ENCODE results near the gene RPL10. TPM values are rescaled to one million over a fixed set of nuclear protein-coding genes. Genes with fewer than 3 reads are reported as not detected.

RPL10 gene
- total and polyA plus RNA-seq, 9 donors, result 5,887 to 7,222 (median 5,979) TPM

GRCh38 chrX:154351183-154352011, 46.8 kb upstream of the RPL10 start:
- Histone ChIP-seq H3K4me3 (ENCODE audit: low read length) (no peak overlapping the region), H3K4me1 (ENCODE audit: control insufficient read depth, insufficient read depth, low read length) (peaks cover 5% of the 10 kb centered on the region), H3K36me3 (ENCODE audit: control insufficient read depth, insufficient read depth, low read length) (peaks cover 81% of the 10 kb centered on the region), H3K27me3 (ENCODE audit: control insufficient read depth, insufficient read depth, low read length) (no peaks in the 10 kb centered on the region), H3K9me3 (replicated peaks; ENCODE audit: control insufficient read depth, low read depth, low read length) (no peaks in the 10 kb centered on the region), H3K27ac (ENCODE audit: low read length) (no peak overlapping the region)
- WGBS (ENCODE audit: insufficient coverage), result 84% methylated on average over 27 of the region's 30 CpGs
- DNase-seq, result no peak

- WGBS (ENCODE audit: insufficient coverage), result 84% methylated on average over 12 of the region's 14 CpGs
- no peaks in the 10 kb centered on the region for H3K9me3 ChIP-seq (replicated peaks; ENCODE audit: control insufficient read depth, low read depth, low read length)
- H3K4me1 ChIP-seq (ENCODE audit: control insufficient read depth, insufficient read depth, low read length), result peaks cover 5% of the 10 kb centered on the region
- H3K27me3 ChIP-seq (ENCODE audit: control insufficient read depth, insufficient read depth, low read length), result no peaks in the 10 kb centered on the region
- peaks cover 87% of the 10 kb centered on the region for H3K36me3 ChIP-seq (ENCODE audit: control insufficient read depth, insufficient read depth, low read length)
- H3K27ac ChIP-seq (ENCODE audit: low read length), result no peak overlapping the region
- no peak for DNase-seq
- H3K4me3 ChIP-seq (ENCODE audit: low read length), result no peak overlapping the region
These were observed 46.2 kb upstream of the RPL10 start for GRCh38 chrX:154352012-154352401.

GRCh38 chrX:154352466-154352865, 45.7 kb upstream of the RPL10 start:
- no peaks in the 10 kb centered on the region for H3K27me3 ChIP-seq (ENCODE audit: control insufficient read depth, insufficient read depth, low read length)
- no peaks in the 10 kb centered on the region for H3K9me3 ChIP-seq (replicated peaks; ENCODE audit: control insufficient read depth, low read depth, low read length)
- H3K27ac ChIP-seq (ENCODE audit: low read length), result no peak overlapping the region
- peaks cover 92% of the 10 kb centered on the region for H3K36me3 ChIP-seq (ENCODE audit: control insufficient read depth, insufficient read depth, low read length)
- 90% methylated on average over 4 of the region's 13 CpGs for WGBS (ENCODE audit: insufficient coverage)
- H3K4me1 ChIP-seq (ENCODE audit: control insufficient read depth, insufficient read depth, low read length), result peaks cover 5% of the 10 kb centered on the region
- DNase-seq, result no peak
- no peak overlapping the region for H3K4me3 ChIP-seq (ENCODE audit: low read length)

- DNase-seq, result no peak
- no peaks in the 10 kb centered on the region for H3K9me3 ChIP-seq (replicated peaks; ENCODE audit: control insufficient read depth, low read depth, low read length)
- H3K4me1 ChIP-seq (ENCODE audit: control insufficient read depth, insufficient read depth, low read length), result peaks cover 2% of the 10 kb centered on the region
- no peak overlapping the region for H3K4me3 ChIP-seq (ENCODE audit: low read length)
- 83% methylated on average over 24 of the region's 24 CpGs for WGBS (ENCODE audit: insufficient coverage)
- H3K36me3 ChIP-seq (ENCODE audit: control insufficient read depth, insufficient read depth, low read length), result peaks cover 97% of the 10 kb centered on the region
- H3K27me3 ChIP-seq (ENCODE audit: control insufficient read depth, insufficient read depth, low read length), result no peaks in the 10 kb centered on the region
- no peak overlapping the region for H3K27ac ChIP-seq (ENCODE audit: low read length)
These were observed 44.9 kb upstream of the RPL10 start for GRCh38 chrX:154353172-154353843.

- Histone ChIP-seq H3K9me3 (replicated peaks; ENCODE audit: control insufficient read depth, low read depth, low read length) (no peaks in the 10 kb centered on the region), H3K27ac (ENCODE audit: low read length) (no peak overlapping the region), H3K4me3 (ENCODE audit: low read length) (no peak overlapping the region), H3K36me3 (ENCODE audit: control insufficient read depth, insufficient read depth, low read length) (peaks cover 99% of the 10 kb centered on the region), H3K4me1 (ENCODE audit: control insufficient read depth, insufficient read depth, low read length) (no peaks in the 10 kb centered on the region), H3K27me3 (ENCODE audit: control insufficient read depth, insufficient read depth, low read length) (no peaks in the 10 kb centered on the region)
- WGBS (ENCODE audit: insufficient coverage), result 90% methylated on average over 10 of the region's 14 CpGs
- DNase-seq, result no peak
These were observed 44.2 kb upstream of the RPL10 start for GRCh38 chrX:154354013-154354412.

GRCh38 chrX:154354516-154354915, 43.7 kb upstream of the RPL10 start:
- H3K4me1 ChIP-seq (ENCODE audit: control insufficient read depth, insufficient read depth, low read length), result no peaks in the 10 kb centered on the region
- DNase-seq, result no peak
- H3K4me3 ChIP-seq (ENCODE audit: low read length), result no peak overlapping the region
- no peaks in the 10 kb centered on the region for H3K27me3 ChIP-seq (ENCODE audit: control insufficient read depth, insufficient read depth, low read length)
- peaks cover 98% of the 10 kb centered on the region for H3K36me3 ChIP-seq (ENCODE audit: control insufficient read depth, insufficient read depth, low read length)
- no peaks in the 10 kb centered on the region for H3K9me3 ChIP-seq (replicated peaks; ENCODE audit: control insufficient read depth, low read depth, low read length)
- H3K27ac ChIP-seq (ENCODE audit: low read length), result no peak overlapping the region
- WGBS (ENCODE audit: insufficient coverage), result 83% methylated on average over 13 of the region's 13 CpGs

GRCh38 chrX:154355094-154355775, 42.9 kb upstream of the RPL10 start:
- H3K4me1 ChIP-seq (ENCODE audit: control insufficient read depth, insufficient read depth, low read length), result no peaks in the 10 kb centered on the region
- H3K36me3 ChIP-seq (ENCODE audit: control insufficient read depth, insufficient read depth, low read length), result peaks cover 98% of the 10 kb centered on the region
- WGBS (ENCODE audit: insufficient coverage), result 82% methylated on average over 25 of the region's 30 CpGs

GRCh38 chrX:154355776-154356140, 42.4 kb upstream of the RPL10 start:
- Histone ChIP-seq H3K27ac (ENCODE audit: low read length) (no peak overlapping the region), H3K36me3 (ENCODE audit: control insufficient read depth, insufficient read depth, low read length) (peaks cover 97% of the 10 kb centered on the region), H3K4me1 (ENCODE audit: control insufficient read depth, insufficient read depth, low read length) (no peaks in the 10 kb centered on the region), H3K9me3 (replicated peaks; ENCODE audit: control insufficient read depth, low read depth, low read length) (no peaks in the 10 kb centered on the region), H3K4me3 (ENCODE audit: low read length) (no peak overlapping the region), H3K27me3 (ENCODE audit: control insufficient read depth, insufficient read depth, low read length) (no peaks in the 10 kb centered on the region)
- no peak for DNase-seq
- WGBS (ENCODE audit: insufficient coverage), result 82% methylated on average over 12 of the region's 12 CpGs

More at GRCh38 chrX:154355094-154355775, 42.9 kb upstream of the RPL10 start:
- Histone ChIP-seq H3K9me3 (replicated peaks; ENCODE audit: control insufficient read depth, low read depth, low read length) (no peaks in the 10 kb centered on the region), H3K27ac (ENCODE audit: low read length) (no peak overlapping the region), H3K27me3 (ENCODE audit: control insufficient read depth, insufficient read depth, low read length) (no peaks in the 10 kb centered on the region), H3K4me3 (ENCODE audit: low read length) (no peak overlapping the region)
- DNase-seq, result no peak

GRCh38 chrX:154356596-154356995, 41.6 kb upstream of the RPL10 start:
- WGBS (ENCODE audit: insufficient coverage), result 73% methylated on average over 4 of the region's 13 CpGs
- Histone ChIP-seq H3K4me3 (ENCODE audit: low read length) (no peak overlapping the region), H3K27ac (ENCODE audit: low read length) (no peak overlapping the region), H3K4me1 (ENCODE audit: control insufficient read depth, insufficient read depth, low read length) (no peaks in the 10 kb centered on the region), H3K9me3 (replicated peaks; ENCODE audit: control insufficient read depth, low read depth, low read length) (no peaks in the 10 kb centered on the region), H3K36me3 (ENCODE audit: control insufficient read depth, insufficient read depth, low read length) (peaks cover 95% of the 10 kb centered on the region), H3K27me3 (ENCODE audit: control insufficient read depth, insufficient read depth, low read length) (no peaks in the 10 kb centered on the region)
- DNase-seq, result no peak

- Histone ChIP-seq H3K36me3 (ENCODE audit: control insufficient read depth, insufficient read depth, low read length) (peaks cover 95% of the 10 kb centered on the region), H3K27me3 (ENCODE audit: control insufficient read depth, insufficient read depth, low read length) (no peaks in the 10 kb centered on the region), H3K27ac (ENCODE audit: low read length) (no peak overlapping the region), H3K4me3 (ENCODE audit: low read length) (no peak overlapping the region), H3K4me1 (ENCODE audit: control insufficient read depth, insufficient read depth, low read length) (no peaks in the 10 kb centered on the region), H3K9me3 (replicated peaks; ENCODE audit: control insufficient read depth, low read depth, low read length) (no peaks in the 10 kb centered on the region)
- no peak for DNase-seq
- 91% methylated on average over 27 of the region's 27 CpGs for WGBS (ENCODE audit: insufficient coverage)
These were observed 41.0 kb upstream of the RPL10 start for GRCh38 chrX:154357205-154357604.

Measured in muscle of leg (tissue), 11 donors.